NCI-H146 (cell line): ENCODE data around the gene POLR3B.
"Not testable (repeated sequence)": the region's sequence is repeated elsewhere in the genome, so short reads cannot be mapped to it uniquely, and the experiment has no call there.

Experiments
- DNase-seq: peaks from one replicate; lab custom pipeline; 2025; lab: John Stamatoyannopoulos, UW

POLR3B gene

DNA sequence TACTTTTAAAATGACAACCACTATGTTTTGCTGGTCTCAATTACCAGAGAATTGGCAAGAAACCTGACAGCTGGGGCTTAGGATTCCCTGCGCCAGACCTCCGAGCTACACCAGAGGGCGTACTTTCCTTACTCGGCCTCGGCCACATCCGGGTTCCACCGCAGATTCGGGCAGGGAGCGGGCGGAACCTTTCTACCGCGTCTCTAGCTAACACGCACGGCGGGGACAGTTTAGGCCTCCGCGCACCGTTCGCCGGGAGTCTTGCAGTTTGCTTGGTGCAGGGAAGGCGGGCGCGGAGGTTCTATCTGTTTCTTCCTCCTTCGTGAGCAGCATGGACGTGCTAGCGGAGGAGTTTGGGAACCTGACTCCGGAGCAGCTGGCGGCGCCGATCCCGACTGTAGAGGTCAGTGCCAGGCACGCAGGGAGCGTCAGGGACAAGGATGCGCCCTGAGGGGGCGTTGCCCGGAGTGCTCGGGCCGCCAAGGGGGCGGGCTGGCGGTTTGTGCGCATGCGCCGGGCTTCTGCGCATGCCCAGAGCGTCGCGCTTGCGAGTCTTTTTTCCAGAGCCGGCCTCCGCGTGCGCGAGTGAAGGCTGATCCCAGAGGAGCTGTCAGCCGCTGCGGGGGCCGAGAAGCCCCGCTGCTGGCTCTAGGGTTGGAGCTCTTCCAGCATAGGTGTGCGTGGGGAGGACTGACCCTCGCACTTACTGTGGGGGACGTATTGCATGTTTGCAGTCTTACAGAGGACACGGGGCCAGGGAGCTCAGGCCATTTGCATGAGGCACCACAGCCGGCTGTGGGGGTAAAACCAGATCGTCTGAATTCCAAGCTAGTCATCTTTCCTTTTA is at the start of gene POLR3B:
Gene POLR3B, plus strand, starts transcription at position 200 of the 847 bp plus-strand sequence. Its CDS starts 132 bp downstream, at position 332.
- peak; percentile 95 for DNase-seq

DNA sequence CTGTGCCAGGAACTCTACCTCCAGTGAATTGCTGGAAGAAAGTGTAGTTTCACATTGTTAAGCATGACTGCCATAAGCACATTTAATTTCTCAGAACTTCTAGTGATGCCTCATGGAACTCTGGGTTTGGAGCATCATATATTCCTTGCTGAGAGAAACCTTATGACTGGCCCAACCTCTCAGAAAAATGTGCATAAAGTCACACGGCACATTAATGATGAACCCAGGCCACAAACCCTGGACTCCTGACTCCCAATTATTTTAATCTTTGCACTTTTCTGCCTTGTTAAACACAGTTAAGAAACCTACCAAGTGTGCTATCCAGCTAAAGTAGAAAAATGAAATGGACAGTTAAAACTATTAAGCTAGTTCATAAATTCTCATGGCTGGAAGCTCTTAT is 49.4 kb upstream of the POLR3B start:
- DNase-seq, result no peak

GRCh38 chr12:106308611-106309010 is 48.9 kb upstream of the POLR3B start:
- DNase-seq, result no peak

- DNase-seq, result no peak
Observed at GRCh38 chr12:106309671-106310505, 47.7 kb upstream of the POLR3B start.

DNA sequence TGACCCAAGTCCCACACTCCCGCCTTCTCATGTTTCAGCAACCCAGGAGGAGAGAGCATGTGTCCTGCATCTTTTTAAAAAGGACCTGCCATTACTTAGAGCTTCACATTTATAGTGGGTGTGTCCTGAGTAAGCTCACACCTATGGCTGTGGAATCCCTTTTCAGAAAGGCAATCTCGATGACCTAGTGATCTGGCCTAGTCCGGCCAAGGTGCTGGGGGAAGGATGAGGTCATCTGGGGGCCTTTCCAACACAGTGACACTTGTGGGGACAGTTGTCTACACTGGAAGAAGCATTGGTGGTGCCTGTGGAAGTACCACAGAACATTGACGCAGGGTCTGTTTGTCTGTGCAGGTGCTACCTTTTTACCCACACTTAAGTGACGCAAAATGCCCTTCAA is 46.9 kb upstream of the POLR3B start:
- DNase-seq, result no peak

DNA sequence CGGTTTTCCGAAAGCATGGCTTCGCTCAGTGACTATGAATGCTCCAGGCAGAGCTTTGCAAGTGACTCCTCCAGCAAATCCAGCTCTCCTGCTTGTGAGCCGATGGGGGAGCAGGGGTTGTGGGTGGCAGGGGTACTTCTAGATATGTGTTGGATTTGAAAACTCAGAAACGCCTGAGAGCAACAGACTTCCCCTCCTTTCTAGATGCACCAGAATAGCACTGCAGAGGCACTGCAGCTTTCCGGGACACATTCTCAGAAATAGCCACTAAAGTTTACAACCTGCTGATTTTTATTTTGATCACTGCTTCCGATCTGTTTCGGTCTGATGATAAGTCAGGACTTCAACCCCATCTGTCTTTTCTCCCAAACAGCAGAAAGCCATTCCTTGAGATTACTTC is 46.4 kb upstream of the POLR3B start:
- no peak for DNase-seq

DNA sequence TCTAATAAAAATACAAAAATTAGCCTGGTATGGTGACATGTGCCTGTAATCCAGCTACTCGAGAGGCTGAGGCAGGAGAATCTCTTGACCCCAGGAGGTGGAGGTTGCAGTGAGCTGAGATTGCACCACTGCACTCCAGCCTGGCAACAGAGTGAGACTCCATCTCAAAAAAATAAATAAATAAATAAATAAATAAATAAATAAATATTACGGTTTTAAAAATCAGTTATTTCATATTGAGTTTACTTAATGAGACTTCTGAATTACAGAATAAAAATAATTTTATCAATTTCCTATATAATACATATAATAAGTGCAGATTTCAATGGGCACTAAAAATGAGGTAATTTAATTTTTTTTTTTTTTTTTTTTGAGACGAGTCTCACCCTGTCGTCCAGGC is 44.1 kb upstream of the POLR3B start:
- DNase-seq, result not testable (repeated sequence)

DNA sequence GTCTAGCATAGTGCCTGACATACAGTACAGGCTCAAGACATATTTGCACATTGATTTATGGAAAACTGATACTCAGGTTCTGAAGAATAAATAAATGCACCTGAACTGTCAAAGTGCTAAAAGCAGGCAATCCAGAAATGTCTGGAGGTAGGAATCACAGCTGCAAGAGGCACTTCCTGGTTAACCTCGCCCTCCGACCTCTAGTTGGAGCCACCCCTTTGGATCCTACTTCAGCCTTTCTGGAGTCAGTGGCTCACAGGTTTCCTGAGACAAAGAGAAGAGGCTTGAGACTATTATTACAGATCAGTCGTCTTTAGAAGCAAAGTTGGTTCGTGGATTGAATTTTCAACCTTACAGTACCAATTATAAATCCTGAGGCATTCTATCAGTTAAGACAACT is 42.0 kb upstream of the POLR3B start:
- DNase-seq, result peak; percentile 4

DNA sequence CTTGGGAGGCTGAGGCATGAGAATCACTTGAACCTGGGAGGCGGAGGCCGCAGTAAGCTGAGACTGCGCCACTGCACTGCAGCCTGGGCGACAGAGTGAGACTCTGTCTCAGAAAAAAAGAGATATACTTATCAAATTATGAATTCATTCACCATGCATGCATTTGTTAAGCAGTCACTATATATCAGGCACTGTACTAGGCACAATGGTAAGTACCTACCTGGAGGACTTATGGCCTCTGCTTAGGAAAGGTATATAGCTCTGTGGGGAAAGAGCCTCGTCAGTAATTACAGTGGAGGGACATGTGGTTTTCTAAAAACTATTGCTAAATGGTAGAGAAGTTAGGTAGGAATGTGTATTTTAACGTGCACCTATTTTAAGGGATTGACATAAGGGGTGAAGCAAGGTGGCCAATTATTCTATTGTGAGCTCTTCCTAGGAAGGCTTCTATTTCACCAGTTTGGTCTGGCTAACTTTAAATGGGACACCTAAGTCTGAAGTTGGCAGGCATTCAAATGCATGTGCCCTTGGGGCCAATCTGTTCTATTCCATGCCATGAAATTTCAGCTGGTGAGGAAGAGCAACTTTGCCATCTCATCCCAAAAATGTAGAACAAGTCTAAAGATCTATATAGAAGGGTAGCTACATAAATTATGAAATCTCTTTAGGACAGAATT is 40.0 kb upstream of the POLR3B start:
- DNase-seq, result no peak

DNA sequence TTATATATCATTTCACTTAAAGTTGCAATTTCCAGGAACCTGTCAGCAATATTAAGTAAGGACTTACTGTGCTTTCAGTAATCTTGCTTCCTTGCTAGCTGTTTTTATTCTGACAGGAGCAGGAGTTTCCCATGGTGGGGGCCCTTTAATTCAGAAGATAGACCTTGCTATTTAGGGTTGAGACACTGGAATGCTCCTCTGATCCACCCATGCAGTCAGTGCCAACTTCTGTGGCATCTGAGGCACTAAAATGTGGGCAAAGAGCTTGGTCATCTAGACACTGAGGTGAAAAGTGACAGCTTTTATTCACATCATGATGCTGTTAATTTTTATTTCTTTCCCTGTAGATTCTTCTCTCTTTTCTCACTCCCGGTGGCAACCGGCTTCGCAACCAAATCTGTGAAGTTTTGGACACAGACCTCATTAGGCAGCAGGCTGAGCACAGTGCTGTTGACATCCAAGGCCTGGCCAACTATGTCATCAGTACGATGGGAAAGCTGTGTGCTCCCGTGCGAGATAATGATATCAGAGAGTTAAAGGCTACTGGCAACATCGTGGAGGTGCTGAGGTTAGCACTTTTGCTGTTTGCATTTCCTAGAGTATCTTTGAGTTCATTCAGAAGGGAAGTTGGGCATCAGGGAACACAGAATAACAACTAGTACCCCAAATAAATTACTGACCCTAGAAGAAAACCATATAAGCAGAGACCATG is 36.3 kb upstream of the POLR3B start:
- DNase-seq, result no peak

DNA sequence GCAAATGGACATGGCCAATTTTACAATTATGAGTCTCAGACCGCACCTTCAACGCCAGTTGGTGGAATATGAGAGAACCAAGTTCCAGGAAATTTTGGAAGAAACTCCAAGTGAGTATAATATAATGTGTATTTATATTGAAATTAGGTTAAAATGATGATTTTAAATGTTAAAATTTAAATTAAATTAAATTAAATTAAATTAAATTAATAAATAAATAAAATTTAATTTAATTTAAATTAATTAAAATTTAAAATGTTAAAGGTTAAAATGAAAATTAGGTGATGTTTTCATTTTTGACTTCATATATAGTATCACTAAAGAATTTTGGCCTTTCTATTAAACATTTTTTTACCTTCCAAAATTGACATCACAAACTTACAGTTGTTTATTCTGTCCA is 34.0 kb upstream of the POLR3B start:
- no peak for DNase-seq

DNA sequence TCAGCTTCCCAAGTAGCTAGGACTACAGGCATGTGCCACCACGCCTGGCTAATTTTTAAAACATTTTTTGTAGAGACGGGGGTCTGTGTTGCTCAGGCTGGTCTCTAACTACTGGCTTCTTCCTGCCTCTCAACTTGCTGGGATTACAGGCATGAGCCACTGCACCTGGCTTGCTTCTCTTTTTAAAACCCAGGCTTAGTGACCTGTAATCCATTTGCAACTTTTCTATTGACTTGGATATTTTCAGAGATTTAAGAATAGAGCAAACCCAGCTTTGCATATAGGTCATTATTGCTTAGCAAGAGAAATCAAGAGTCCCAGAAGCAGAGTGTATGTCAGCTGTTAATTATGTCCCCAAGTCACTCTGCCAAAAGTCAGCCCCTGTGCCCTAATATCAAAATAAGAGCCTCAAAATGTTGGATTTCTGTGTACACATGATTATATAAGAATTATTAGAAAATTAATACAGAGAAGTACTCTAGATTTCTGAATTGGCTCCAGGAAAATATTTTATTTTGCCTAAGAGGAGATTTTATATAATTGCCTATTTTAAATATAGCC is 30.2 kb upstream of the POLR3B start:
- no peak for DNase-seq

GRCh38 chr12:106328735-106329134 is 28.8 kb upstream of the POLR3B start:
- DNase-seq, result no peak

DNA sequence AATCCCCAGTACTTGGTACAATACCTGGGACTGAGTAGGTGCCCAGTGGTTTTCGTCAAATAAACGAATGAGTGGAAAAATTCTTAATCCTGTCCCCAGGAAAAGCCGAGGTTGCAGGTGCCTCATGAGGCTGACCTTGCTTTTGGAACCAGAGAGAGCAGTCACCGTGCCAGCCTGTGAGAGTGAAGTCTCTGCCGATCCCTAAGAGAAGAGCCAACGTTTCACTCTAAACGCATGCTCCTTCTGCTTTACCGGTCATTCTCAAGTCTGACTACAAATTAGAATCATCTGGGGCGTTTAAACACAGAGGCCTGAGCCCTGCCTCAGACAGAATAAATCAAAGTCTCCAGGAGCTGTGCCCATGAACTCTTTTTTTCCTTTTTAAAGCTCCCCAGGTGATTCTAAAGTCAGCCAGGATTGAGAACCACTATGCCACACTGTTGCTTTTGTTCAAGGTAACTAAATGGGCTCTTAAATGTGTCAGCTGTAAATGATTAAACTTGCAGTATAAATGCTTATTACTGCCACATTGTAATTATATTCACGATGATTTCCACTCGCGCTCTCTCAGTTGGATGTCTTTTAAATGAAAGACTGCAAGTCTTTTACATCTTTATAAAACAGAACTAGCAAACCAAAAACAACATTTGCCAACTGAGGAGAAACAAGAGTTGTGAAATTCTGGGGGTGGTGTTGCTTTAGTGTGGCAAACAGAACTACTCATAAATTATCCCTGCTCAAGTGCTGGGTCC is 28.1 kb upstream of the POLR3B start:
- DNase-seq, result no peak

GRCh38 chr12:106331599-106331998 is 25.9 kb upstream of the POLR3B start:
- no peak for DNase-seq

GRCh38 chr12:106332536-106332935 is 25.0 kb upstream of the POLR3B start:
- no peak for DNase-seq

DNA sequence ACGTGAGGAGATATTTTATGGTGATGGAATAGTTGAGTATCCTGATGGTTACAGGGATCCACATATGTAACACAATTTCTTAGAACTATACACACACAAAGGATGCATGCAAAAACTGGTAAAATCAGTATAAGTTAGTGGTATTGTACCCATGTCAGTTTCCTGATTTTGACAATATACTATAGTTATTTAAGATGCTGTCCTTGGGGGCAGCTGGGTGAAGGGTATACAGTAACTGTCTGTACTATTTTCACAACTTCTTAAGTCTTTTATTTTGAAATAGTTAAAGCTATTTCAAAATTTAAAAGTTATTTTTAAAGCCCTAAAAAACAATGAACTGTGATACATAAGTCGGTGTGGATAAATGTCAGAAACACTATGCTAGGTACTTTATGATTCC is 24.5 kb upstream of the POLR3B start:
- DNase-seq, result no peak

- no peak for DNase-seq
Observed at GRCh38 chr12:106333756-106334155, 23.8 kb upstream of the POLR3B start.

GRCh38 chr12:106341086-106341877 is 16.3 kb upstream of the POLR3B start:
- DNase-seq, result no peak
